K562 (cell line): ENCODE results near the gene GAB1. TPM values are rescaled to one million over a fixed set of nuclear protein-coding genes. Genes with fewer than 3 reads are reported as not detected.
A peak's percentile ranks its signal among the peaks of the same experiment; 100 is the strongest.

ENCODE experiments used
- ARHGAP35 ChIP-seq: fragments of 450-650 bp; IDR thresholded peaks from 2 replicates; pipeline ENCODE4 v1.6.1; 2018; ENCODE audit not compliant: partially characterized antibody
- ARID3A ChIP-seq: IDR thresholded peaks from 2 replicates; pipeline ENCODE4 v1.6.1; 2012; ENCODE audit warnings: low read depth, low read length, improper control_type of control experiment, borderline replicate concordance
- FOXP1 ChIP-seq: sonication (generic); formaldehyde crosslinking; IDR thresholded peaks from 2 replicates; pipeline ENCODE4 v1.8.0; 2022; ENCODE audit warnings: mild to moderate bottlenecking, missing genetic modification reagents
- GTF2E2 ChIP-seq: fragments of 200-800 bp; sonication (Bioruptor generic); IDR thresholded peaks from 2 replicates; pipeline ENCODE4 v1.6.1; 2016; ENCODE audit warnings: missing genetic modification characterization, missing compliant biosample characterization
- HLTF ChIP-seq: fragments of 450-650 bp; IDR thresholded peaks from 2 replicates; pipeline ENCODE4 v1.6.1; 2016
- MTA2 ChIP-seq: fragments of 450-650 bp; IDR thresholded peaks from 2 replicates; pipeline ENCODE4 v1.6.1; 2016; ENCODE audit warnings: low read depth
- NCOA6 ChIP-seq: fragments of 450-650 bp; IDR thresholded peaks from 2 replicates; pipeline ENCODE4 v1.6.1; 2017; ENCODE audit warnings: mild to moderate bottlenecking
- NEUROD1 ChIP-seq: fragments of 150-350 bp; IDR thresholded peaks from 2 replicates; pipeline ENCODE4 v1.6.1; 2014; ENCODE audit warnings: borderline replicate concordance, low read length, low read depth; ENCODE audit not compliant: partially characterized antibody
- NFE2L1 ChIP-seq: fragments of 450-650 bp; IDR thresholded peaks from 2 replicates; pipeline ENCODE4 v1.6.1; 2016; ENCODE audit warnings: missing genetic modification characterization, low read depth, mild to moderate bottlenecking, missing compliant biosample characterization, moderate library complexity, borderline replicate concordance
- NFIC ChIP-seq: fragments of 450-650 bp; IDR thresholded peaks from 2 replicates; pipeline ENCODE4 v1.6.1; 2017; ENCODE audit warnings: mild to moderate bottlenecking, inconsistent platforms
- PCBP1 ChIP-seq: fragments of 200-400 bp; formaldehyde crosslinking; IDR thresholded peaks from 2 replicates; pipeline ENCODE4 v1.6.1; 2018; ENCODE audit warnings: mild to moderate bottlenecking, low read depth, low read length; ENCODE audit not compliant: poor library complexity, severe bottlenecking
- POLR2A ChIP-seq: fragments of 450-650 bp; conservative IDR thresholded peaks from 2 replicates; pipeline ENCODE4 v1.6.1; 2016
- PTBP1 ChIP-seq: fragments of 200-400 bp; formaldehyde crosslinking; IDR thresholded peaks from 2 replicates; pipeline ENCODE4 v1.6.1; 2017; ENCODE audit warnings: low read depth, low read length
- RHOXF2B ChIP-seq: fragments of 250-450 bp; sonication (Bioruptor Pico); conservative IDR thresholded peaks from 2 replicates; pipeline ENCODE4 v1.5.1; 2021
- TAL1 ChIP-seq: fragments of 450-650 bp; IDR thresholded peaks from 2 replicates; pipeline ENCODE4 v1.6.1; 2016; ENCODE audit warnings: mild to moderate bottlenecking
- U2AF1 ChIP-seq: fragments of 200-400 bp; formaldehyde crosslinking; optimal IDR thresholded peaks from 2 replicates; pipeline ENCODE3; 2017; ENCODE audit warnings: mild to moderate bottlenecking, low read depth, low read length, moderate library complexity
- ZNF444 ChIP-seq: fragments of 250-450 bp; sonication (Bioruptor Pico); IDR thresholded peaks from 2 replicates; pipeline ENCODE4 v1.4.0; 2020; ENCODE audit warnings: mild to moderate bottlenecking, moderate library complexity
- polyA plus RNA-seq, 8 experiments: library from polyadenylated mRNA; depleted of rRNA in 4 of 8; stranded (reverse) in 5 of 8; unstranded in 3 of 8; fragments of >200 nt; fragmentation: Nextera tagmentation in 2 of 8; fragmentation: Illumina TruSeq in 1 of 8; extraction: Ambion mirVana in 2 of 8; extraction: Trizol in 1 of 8; gene quantifications; 2 replicates each; pipeline versions ENCODE4 v1.2.1 to v1.2.3, GENCODE V29; 2011 to 2014; ENCODE audit warnings: inconsistent platforms in 1 of 8, missing spikeins in 1 of 8
- total RNA-seq, 7 experiments: library from RNA; depleted of rRNA in 6 of 7; stranded (reverse); fragments of >200 nt in 6 of 7; fragmentation: Illumina TruSeq in 2 of 7; extraction: Trizol in 2 of 7; gene quantifications; 2 replicates each; pipeline versions ENCODE4 v1.2.1 to v1.2.3, GENCODE V29; 2011 to 2021; ENCODE audit warnings: low replicate concordance in 1 of 7
- TF ChIP-seq, protein P1 (sequence below): fragments of 250-450 bp; sonication (Bioruptor Pico); IDR thresholded peaks from 2 replicates; pipeline ENCODE4 v1.8.0; 2022; ENCODE audit warnings: inconsistent platforms, mild to moderate bottlenecking, moderate library complexity, borderline replicate concordance
- TF ChIP-seq, protein P2 (sequence below): sonication (generic); formaldehyde crosslinking; IDR thresholded peaks from 2 replicates; pipeline ENCODE4 v1.8.1; 2022; ENCODE audit warnings: missing genetic modification reagents
- TF ChIP-seq, protein P3 (sequence below): fragments of 200-800 bp; sonication (Bioruptor generic); IDR thresholded peaks from 2 replicates; pipeline ENCODE4 v1.6.1; 2016; ENCODE audit warnings: missing genetic modification characterization, missing compliant biosample characterization

The GAB1 gene
- total and polyA plus RNA-seq, 9 of the 15 experiments (the other 6 are each of a cell fraction or from before 2014, with no cell fraction given), result 1.3 to 14.6 (median 7.5) TPM

GRCh38 chr4:143513314-143514168 is 176.9 kb downstream of the GAB1 start, which contains the start of gene SMARCA5 (continued):
- TF ChIP-seq NFIC, result peak; percentile 90
- TF ChIP-seq PTBP1, result no peak
- TF ChIP-seq, protein P1, sequence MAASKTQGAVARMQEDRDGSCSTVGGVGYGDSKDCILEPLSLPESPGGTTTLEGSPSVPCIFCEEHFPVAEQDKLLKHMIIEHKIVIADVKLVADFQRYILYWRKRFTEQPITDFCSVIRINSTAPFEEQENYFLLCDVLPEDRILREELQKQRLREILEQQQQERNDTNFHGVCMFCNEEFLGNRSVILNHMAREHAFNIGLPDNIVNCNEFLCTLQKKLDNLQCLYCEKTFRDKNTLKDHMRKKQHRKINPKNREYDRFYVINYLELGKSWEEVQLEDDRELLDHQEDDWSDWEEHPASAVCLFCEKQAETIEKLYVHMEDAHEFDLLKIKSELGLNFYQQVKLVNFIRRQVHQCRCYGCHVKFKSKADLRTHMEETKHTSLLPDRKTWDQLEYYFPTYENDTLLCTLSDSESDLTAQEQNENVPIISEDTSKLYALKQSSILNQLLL (CRISPR knock-in tag), result no peak
- no peak for TF ChIP-seq RHOXF2B (CRISPR knock-in tag)
- no peak for TF ChIP-seq HLTF
- peak; percentile 39 for TF ChIP-seq NEUROD1
- no peak for TF ChIP-seq FOXP1 (CRISPR knock-in tag)
- TF ChIP-seq, protein P2, sequence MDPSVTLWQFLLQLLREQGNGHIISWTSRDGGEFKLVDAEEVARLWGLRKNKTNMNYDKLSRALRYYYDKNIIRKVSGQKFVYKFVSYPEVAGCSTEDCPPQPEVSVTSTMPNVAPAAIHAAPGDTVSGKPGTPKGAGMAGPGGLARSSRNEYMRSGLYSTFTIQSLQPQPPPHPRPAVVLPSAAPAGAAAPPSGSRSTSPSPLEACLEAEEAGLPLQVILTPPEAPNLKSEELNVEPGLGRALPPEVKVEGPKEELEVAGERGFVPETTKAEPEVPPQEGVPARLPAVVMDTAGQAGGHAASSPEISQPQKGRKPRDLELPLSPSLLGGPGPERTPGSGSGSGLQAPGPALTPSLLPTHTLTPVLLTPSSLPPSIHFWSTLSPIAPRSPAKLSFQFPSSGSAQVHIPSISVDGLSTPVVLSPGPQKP, result no peak
- TF ChIP-seq ARID3A, result no peak
- TF ChIP-seq GTF2E2 (tag), result 0 out of 2 replicates have a peak, but pooled peaks have one; percentile 15
- TF ChIP-seq NFE2L1 (tag), result no peak
- TF ChIP-seq TAL1, result no peak
- no peak for TF ChIP-seq ZNF444 (CRISPR knock-in tag)
- no peak for TF ChIP-seq PCBP1
- TF ChIP-seq ARHGAP35, result peak; percentile 89
- TF ChIP-seq U2AF1, result no peak
- TF ChIP-seq, protein P3, sequence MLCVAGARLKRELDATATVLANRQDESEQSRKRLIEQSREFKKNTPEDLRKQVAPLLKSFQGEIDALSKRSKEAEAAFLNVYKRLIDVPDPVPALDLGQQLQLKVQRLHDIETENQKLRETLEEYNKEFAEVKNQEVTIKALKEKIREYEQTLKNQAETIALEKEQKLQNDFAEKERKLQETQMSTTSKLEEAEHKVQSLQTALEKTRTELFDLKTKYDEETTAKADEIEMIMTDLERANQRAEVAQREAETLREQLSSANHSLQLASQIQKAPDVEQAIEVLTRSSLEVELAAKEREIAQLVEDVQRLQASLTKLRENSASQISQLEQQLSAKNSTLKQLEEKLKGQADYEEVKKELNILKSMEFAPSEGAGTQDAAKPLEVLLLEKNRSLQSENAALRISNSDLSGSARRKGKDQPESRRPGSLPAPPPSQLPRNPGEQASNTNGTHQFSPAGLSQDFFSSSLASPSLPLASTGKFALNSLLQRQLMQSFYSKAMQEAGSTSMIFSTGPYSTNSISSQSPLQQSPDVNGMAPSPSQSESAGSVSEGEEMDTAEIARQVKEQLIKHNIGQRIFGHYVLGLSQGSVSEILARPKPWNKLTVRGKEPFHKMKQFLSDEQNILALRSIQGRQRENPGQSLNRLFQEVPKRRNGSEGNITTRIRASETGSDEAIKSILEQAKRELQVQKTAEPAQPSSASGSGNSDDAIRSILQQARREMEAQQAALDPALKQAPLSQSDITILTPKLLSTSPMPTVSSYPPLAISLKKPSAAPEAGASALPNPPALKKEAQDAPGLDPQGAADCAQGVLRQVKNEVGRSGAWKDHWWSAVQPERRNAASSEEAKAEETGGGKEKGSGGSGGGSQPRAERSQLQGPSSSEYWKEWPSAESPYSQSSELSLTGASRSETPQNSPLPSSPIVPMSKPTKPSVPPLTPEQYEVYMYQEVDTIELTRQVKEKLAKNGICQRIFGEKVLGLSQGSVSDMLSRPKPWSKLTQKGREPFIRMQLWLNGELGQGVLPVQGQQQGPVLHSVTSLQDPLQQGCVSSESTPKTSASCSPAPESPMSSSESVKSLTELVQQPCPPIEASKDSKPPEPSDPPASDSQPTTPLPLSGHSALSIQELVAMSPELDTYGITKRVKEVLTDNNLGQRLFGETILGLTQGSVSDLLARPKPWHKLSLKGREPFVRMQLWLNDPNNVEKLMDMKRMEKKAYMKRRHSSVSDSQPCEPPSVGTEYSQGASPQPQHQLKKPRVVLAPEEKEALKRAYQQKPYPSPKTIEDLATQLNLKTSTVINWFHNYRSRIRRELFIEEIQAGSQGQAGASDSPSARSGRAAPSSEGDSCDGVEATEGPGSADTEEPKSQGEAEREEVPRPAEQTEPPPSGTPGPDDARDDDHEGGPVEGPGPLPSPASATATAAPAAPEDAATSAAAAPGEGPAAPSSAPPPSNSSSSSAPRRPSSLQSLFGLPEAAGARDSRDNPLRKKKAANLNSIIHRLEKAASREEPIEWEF, result no peak
- TF ChIP-seq POLR2A, result peak; percentile 81
- no peak for TF ChIP-seq MTA2
- TF ChIP-seq NCOA6, result peak; percentile 98
